SK-N-MC (cell line): ENCODE results near the gene CNTNAP4.

Experiments used
- DNase-seq: peaks from one replicate; pipeline ENCODE4 v3.0.0-alpha.2; 2011; ENCODE audit warnings: low read depth, low spot score
- H3K27ac ChIP-seq: fragments of 200-600 bp; sonication (generic); 2 replicates; pipeline ENCODE4 v1.5.1; 2016; ENCODE audit warnings: mixed run types
- H3K36me3 ChIP-seq: fragments of 200-600 bp; sonication (generic); 2 replicates; pipeline ENCODE4 v1.6.1; 2017; ENCODE audit warnings: antibody characterized with exemption, low read length, mixed read lengths; ENCODE audit not compliant: insufficient read depth
- H3K4me3 ChIP-seq: fragments of 200-600 bp; sonication (generic); 2 replicates; pipeline ENCODE4 v1.5.1; 2016
- H3K9ac ChIP-seq: fragments of 200-600 bp; sonication (generic); 2 replicates; pipeline ENCODE4 v1.8.0; 2017; ENCODE audit warnings: mixed run types, mixed read lengths; ENCODE audit not compliant: insufficient read length
- H3K9me3 ChIP-seq: fragments of 200-600 bp; sonication (generic); 2 replicates; pipeline ENCODE4 v1.6.1; 2017; ENCODE audit warnings: low read depth, mild to moderate bottlenecking, antibody characterized with exemption, low read length, moderate library complexity, mixed read lengths
- EZH2 ChIP-seq: fragments of 200-600 bp; sonication (generic); IDR thresholded peaks from one replicate; pipeline ENCODE4 v1.6.1; 2017; ENCODE audit warnings: antibody characterized with exemption
- FOXP2 ChIP-seq: optimal IDR thresholded peaks from 2 replicates; pipeline ENCODE3; 2011; ENCODE audit warnings: mild to moderate bottlenecking, moderate library complexity; ENCODE audit not compliant: insufficient read depth; ENCODE audit errors: extremely low read length, control extremely low read depth
- POLR2AphosphoS5 ChIP-seq: IDR thresholded peaks from 2 replicates; pipeline ENCODE4 v1.6.1; 2012; ENCODE audit warnings: mild to moderate bottlenecking, low read depth, low read length, borderline replicate concordance

Gene CNTNAP4

DNA sequence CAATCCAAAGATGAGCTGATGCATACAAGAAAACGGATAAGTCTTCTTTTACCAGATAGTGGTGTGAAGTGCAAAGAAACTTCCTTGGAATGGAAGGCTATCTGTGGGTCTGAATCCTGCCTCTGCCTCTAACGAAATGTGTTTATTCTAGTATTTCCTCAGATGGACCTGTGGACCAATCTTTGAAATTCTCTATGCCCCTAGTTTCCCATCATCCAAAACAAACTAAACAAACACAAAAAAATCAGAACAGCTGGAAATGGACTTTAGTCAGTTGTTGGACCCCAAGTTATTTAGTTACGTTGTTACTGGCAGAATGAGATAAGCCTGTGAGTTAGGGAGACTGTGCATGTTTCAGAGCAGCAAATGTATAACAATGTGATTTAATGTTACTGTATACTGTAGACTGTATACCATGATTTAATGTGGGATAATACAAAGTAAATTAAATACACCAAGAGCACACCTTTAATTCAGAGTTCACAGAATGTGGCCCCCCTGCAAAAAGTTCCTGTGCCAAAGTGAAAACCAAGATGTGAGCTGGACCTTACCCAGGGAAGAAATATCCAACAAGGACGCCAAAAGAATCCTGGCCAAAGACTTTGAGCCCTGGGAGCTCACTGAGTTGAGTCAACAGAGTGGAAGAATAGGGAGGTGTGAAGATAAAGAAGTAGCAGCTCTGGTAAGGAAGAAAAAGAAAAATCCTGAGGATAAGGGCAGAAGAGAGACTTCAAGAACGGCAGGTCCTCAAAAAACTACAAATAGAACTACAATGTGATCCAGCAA is 255.2 kb downstream of the CNTNAP4 start:
- Histone ChIP-seq H3K27ac (no peak overlapping the region), H3K9ac (no peak overlapping the region), H3K4me3 (no peak overlapping the region), H3K9me3 (no peaks in the 10 kb centered on the region), H3K36me3 (no peaks in the 10 kb centered on the region)
- no peak for TF ChIP-seq EZH2
- TF ChIP-seq FOXP2 = no peak
- TF ChIP-seq POLR2AphosphoS5 = no peak
- DNase-seq = no peak

DNA sequence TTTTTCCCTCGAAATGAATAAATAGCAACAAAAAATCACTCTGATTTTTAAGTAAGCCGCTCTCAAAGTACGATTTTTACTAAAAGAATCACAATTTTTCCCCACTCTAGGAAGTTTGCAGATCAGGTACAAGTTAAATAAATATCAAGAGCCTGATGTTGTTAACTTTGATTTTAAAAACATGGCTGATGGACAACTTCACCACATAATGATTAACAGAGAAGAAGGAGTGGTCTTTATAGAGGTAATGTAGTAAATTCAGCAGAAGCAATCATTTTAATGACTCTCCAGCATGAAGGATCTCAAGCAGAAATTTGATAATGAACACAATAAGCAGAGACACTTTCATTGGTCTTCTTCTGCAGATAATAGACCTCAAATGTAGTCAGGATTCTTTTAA is 262.4 kb downstream of the CNTNAP4 start:
- no peak for DNase-seq
- TF ChIP-seq EZH2 (no peak), POLR2AphosphoS5 (no peak), FOXP2 (no peak)
- Histone ChIP-seq H3K36me3 (no peaks in the 10 kb centered on the region), H3K4me3 (no peak overlapping the region), H3K9me3 (no peaks in the 10 kb centered on the region), H3K9ac (no peak overlapping the region), H3K27ac (no peak overlapping the region)

- Histone ChIP-seq H3K4me3 (no peak overlapping the region), H3K36me3 (no peaks in the 10 kb centered on the region), H3K9ac (no peak overlapping the region), H3K9me3 (no peaks in the 10 kb centered on the region), H3K27ac (no peak overlapping the region)
- DNase-seq = no peak
- TF ChIP-seq FOXP2 (no peak), POLR2AphosphoS5 (no peak), EZH2 (no peak)
Measured at GRCh38 chr16:76541070-76541469, 263.9 kb downstream of the CNTNAP4 start.

DNA sequence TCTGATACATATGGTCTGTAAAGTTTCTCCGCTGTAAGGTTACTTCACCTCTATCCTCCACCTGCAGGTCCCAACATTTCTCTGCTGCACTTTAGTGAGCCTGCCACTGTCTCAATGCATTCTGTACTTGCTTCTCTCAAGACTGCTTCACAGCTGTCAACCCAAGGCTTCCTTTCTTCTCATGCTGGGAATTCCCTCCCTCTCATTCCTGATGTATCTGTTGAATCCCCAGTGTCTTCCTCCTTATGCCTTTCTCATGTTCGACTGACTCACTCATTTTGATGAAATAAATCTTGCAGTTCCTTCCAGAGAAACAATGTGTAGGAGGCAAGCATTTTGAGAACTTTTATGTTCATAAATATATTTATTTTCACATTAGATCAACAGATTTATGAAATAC is 288.3 kb downstream of the CNTNAP4 start:
- H3K36me3 ChIP-seq = no peaks in the 10 kb centered on the region
- no peak for DNase-seq

GRCh38 chr16:76571755-76572154 is 294.6 kb downstream of the CNTNAP4 start:
- no peak for DNase-seq
- no peak overlapping the region for H3K9ac ChIP-seq
- no peak for TF ChIP-seq EZH2
- TF ChIP-seq FOXP2 = no peak
- TF ChIP-seq POLR2AphosphoS5 = no peak
- no peak overlapping the region for H3K27ac ChIP-seq
- no peaks in the 10 kb centered on the region for H3K36me3 ChIP-seq
- no peak overlapping the region for H3K4me3 ChIP-seq
- H3K9me3 ChIP-seq = no peaks in the 10 kb centered on the region

More for the DNA sequence above, 288.3 kb downstream of the CNTNAP4 start:
- TF ChIP-seq EZH2 (no peak), POLR2AphosphoS5 (no peak), FOXP2 (no peak)
- Histone ChIP-seq H3K4me3 (no peak overlapping the region), H3K9me3 (no peaks in the 10 kb centered on the region), H3K9ac (no peak overlapping the region), H3K27ac (no peak overlapping the region)

GRCh38 chr16:76573281-76573680 is 296.1 kb downstream of the CNTNAP4 start:
- TF ChIP-seq POLR2AphosphoS5 = no peak
- no peak for TF ChIP-seq EZH2
- TF ChIP-seq FOXP2 = no peak
- no peak overlapping the region for H3K27ac ChIP-seq
- no peak overlapping the region for H3K4me3 ChIP-seq
- DNase-seq = no peak
- no peaks in the 10 kb centered on the region for H3K9me3 ChIP-seq
- H3K36me3 ChIP-seq = no peaks in the 10 kb centered on the region
- no peak overlapping the region for H3K9ac ChIP-seq

DNA sequence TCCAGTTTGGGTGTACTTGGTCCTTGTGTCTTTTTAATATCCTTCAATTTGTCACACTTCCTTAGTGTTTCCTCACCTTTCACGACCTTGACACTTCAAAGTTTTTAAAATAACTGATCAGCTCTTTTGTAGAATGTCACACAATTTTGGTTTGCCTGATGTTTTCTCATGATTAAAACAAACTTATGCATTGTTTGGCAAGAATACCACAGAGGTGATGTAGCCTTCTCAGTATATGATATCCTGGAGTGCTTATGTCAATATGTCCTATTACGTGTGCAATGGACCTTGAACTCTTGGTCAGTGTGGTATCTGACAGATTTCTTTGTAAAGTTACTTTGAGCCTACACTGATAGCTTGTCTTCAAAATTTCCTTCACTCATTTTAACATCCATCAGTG is 297.4 kb downstream of the CNTNAP4 start:
- H3K27ac ChIP-seq = no peak overlapping the region
- TF ChIP-seq FOXP2 (no peak), EZH2 (no peak), POLR2AphosphoS5 (no peak)
- no peak for DNase-seq
- H3K36me3 ChIP-seq = no peaks in the 10 kb centered on the region
- no peak overlapping the region for H3K9ac ChIP-seq
- H3K4me3 ChIP-seq = no peak overlapping the region
- H3K9me3 ChIP-seq = no peaks in the 10 kb centered on the region

DNA sequence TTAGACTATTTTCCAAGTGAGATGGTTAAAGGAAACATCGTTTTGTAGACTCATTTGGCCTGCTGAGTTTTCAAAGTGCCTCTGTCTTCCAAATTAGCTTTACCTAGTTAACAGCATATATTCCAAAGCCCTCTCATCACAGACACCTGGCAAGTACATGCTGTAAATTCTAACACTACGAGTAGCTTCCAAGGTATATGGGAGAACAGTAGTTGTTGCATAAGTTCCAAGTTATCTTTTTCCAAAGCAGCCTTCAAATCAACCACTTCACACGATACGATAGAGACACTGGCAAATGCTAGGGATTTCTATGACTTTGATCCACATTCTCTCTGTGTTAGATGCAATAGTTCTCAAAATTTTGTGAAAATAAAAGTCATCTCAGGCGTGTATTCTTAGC is 299.3 kb downstream of the CNTNAP4 start:
- H3K27ac ChIP-seq = no peak overlapping the region
- H3K9ac ChIP-seq = no peak overlapping the region
- no peaks in the 10 kb centered on the region for H3K36me3 ChIP-seq
- no peaks in the 10 kb centered on the region for H3K9me3 ChIP-seq
- DNase-seq = no peak
- TF ChIP-seq EZH2 = no peak
- TF ChIP-seq FOXP2 = no peak
- no peak for TF ChIP-seq POLR2AphosphoS5
- no peak overlapping the region for H3K4me3 ChIP-seq

DNA sequence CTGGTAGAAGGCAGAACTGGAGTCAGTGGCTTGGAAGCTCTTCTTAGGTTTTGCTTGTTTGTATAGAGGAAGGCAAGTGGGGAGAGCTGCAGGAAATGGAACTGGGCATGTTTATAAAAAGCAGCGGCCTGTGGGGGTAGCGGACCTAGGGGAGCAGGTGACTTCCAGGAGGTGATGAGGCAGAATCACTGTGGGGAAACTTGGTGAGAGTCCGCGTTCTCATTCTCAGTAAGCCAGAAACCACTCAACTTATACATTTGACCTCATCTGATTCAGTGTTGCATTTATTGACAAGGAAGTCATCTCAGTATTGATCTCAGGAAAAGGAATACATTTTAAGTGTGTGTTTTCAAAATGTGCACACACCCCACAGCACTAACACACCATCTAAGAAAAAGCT is 299.8 kb downstream of the CNTNAP4 start:
- Histone ChIP-seq H3K4me3 (no peak overlapping the region), H3K36me3 (no peaks in the 10 kb centered on the region), H3K9ac (no peak overlapping the region), H3K9me3 (no peaks in the 10 kb centered on the region), H3K27ac (no peak overlapping the region)
- no peak for DNase-seq
- no peak for TF ChIP-seq EZH2
- no peak for TF ChIP-seq FOXP2
- TF ChIP-seq POLR2AphosphoS5 = no peak
